Esophagus muscularis mucosa (tissue), 4 donors: Measurements from ENCODE around the gene ANKRD39.

ENCODE experiments used
- CTCF ChIP-seq, 3 experiments: fragments of 200-600 bp in 2 of 3; fragments of 450-650 bp in 1 of 3; sonication (generic) in 2 of 3; IDR thresholded peaks; one replicate each; pipeline ENCODE4 v1.5.1; 2017 to 2019; ENCODE audit warnings: antibody characterized with exemption in 3 of 3, mild to moderate bottlenecking in 2 of 3, moderate library complexity in 1 of 3
- EP300 ChIP-seq: sonication (generic); formaldehyde crosslinking; IDR thresholded peaks from one replicate; pipeline ENCODE4 v1.6.1; 2017; ENCODE audit warnings: antibody characterized with exemption
- POLR2A ChIP-seq: fragments of 450-650 bp; IDR thresholded peaks from one replicate; pipeline ENCODE4 v1.6.1; 2017; ENCODE audit warnings: antibody characterized with exemption, moderate library complexity, mild to moderate bottlenecking, low read depth
- POLR2AphosphoS5 ChIP-seq, 2 donors: sonication (generic); formaldehyde crosslinking; IDR thresholded peaks; one replicate each; pipeline ENCODE4 v1.6.1; 2017; ENCODE audit warnings: antibody characterized with exemption in 2 of 2

GRCh38 chr2:96866149-96866548, 8.3 kb upstream of the ANKRD39 start:
- TF ChIP-seq POLR2AphosphoS5 (IDR thresholded peaks at IDR 0.05) (no peak), EP300 (no peak), POLR2A (no peak), CTCF (IDR thresholded peaks at IDR 0.05) (no peak)
